WI38 (cell line): ENCODE results near the gene REV3L.

ENCODE experiments used
- H3K4me3 ChIP-seq: 2 replicates; pipeline ENCODE4 v1.5.1; 2011; ENCODE audit warnings: low read depth, mild to moderate bottlenecking, control low read depth, low read length
- CTCF ChIP-seq: IDR thresholded peaks from 2 replicates; pipeline ENCODE4 v1.5.1; 2012; ENCODE audit warnings: low read depth, mild to moderate bottlenecking, control low read depth, low read length

Gene REV3L

GRCh38 chr6:111283707-111284106, 199.3 kb downstream of the REV3L start:
- H3K4me3 ChIP-seq: no peak overlapping the region
- TF ChIP-seq CTCF: no peak

GRCh38 chr6:111282515-111282914, 200.5 kb downstream of the REV3L start:
- H3K4me3 ChIP-seq: no peak overlapping the region
- no peak for TF ChIP-seq CTCF

- H3K4me3 ChIP-seq: no peak overlapping the region
- TF ChIP-seq CTCF: no peak
Measured at GRCh38 chr6:111280445-111280955, 202.5 kb downstream of the REV3L start.

GRCh38 chr6:111278731-111279130, 204.3 kb downstream of the REV3L start:
- TF ChIP-seq CTCF: no peak
- H3K4me3 ChIP-seq: no peak overlapping the region

- TF ChIP-seq CTCF: no peak
- no peak overlapping the region for H3K4me3 ChIP-seq
Measured at GRCh38 chr6:111277819-111278218, 205.2 kb downstream of the REV3L start.

- TF ChIP-seq CTCF: no peak
- H3K4me3 ChIP-seq: no peak overlapping the region
Measured at GRCh38 chr6:111276736-111277135, 206.3 kb downstream of the REV3L start.

GRCh38 chr6:111276335-111276734, 206.7 kb downstream of the REV3L start:
- TF ChIP-seq CTCF: no peak
- no peak overlapping the region for H3K4me3 ChIP-seq
